Hematopoietic multipotent progenitor cell treated with erythropoietin and hydrocortisone succinate and interleukin-3 and kit ligand, for 15 days (in vitro differentiated cells): ENCODE data around the gene STAG1.
A peak's percentile ranks its signal among the peaks of the same experiment; 100 is the strongest.
"Not testable (repeated sequence)": the region's sequence is repeated elsewhere in the genome, so short reads cannot be mapped to it uniquely, and the experiment has no call there.

Experiments used
- DNase-seq: peaks from one replicate; pipeline ENCODE4 v3.0.0-alpha.2; 2015; ENCODE audit warnings: low spot score

The STAG1 gene

GRCh38 chr3:136390574-136390973 lies 361.6 kb downstream of the STAG1 start:
- DNase-seq = no peak

- no peak for DNase-seq
Measured at GRCh38 chr3:136387031-136387430, 365.1 kb downstream of the STAG1 start.

GRCh38 chr3:136385457-136385856 lies 366.7 kb downstream of the STAG1 start:
- DNase-seq = no peak

- no peak for DNase-seq
Measured at GRCh38 chr3:136381051-136381450, 371.1 kb downstream of the STAG1 start.

- no peak for DNase-seq
Measured at GRCh38 chr3:136380530-136380929, 371.6 kb downstream of the STAG1 start.

GRCh38 chr3:136378011-136378410 lies 374.2 kb downstream of the STAG1 start:
- no peak for DNase-seq

GRCh38 chr3:136377508-136377907 lies 374.7 kb downstream of the STAG1 start:
- no peak for DNase-seq

- DNase-seq = not testable (repeated sequence)
Measured at GRCh38 chr3:136375800-136376199, 376.4 kb downstream of the STAG1 start.

GRCh38 chr3:136366289-136366688 lies 385.9 kb downstream of the STAG1 start:
- DNase-seq = no peak

- no peak for DNase-seq
Measured at GRCh38 chr3:136353461-136353860, 398.7 kb downstream of the STAG1 start.

- peak; percentile 16 for DNase-seq
Measured at GRCh38 chr3:136351905-136352304, 400.3 kb downstream of the STAG1 start.

GRCh38 chr3:136351351-136351750 lies 400.8 kb downstream of the STAG1 start:
- DNase-seq = no peak

- DNase-seq = no peak
Measured at GRCh38 chr3:136350557-136350956, 401.6 kb downstream of the STAG1 start.

GRCh38 chr3:136350132-136350531 lies 402.0 kb downstream of the STAG1 start:
- no peak for DNase-seq

GRCh38 chr3:136346486-136346885 lies 405.7 kb downstream of the STAG1 start:
- no peak for DNase-seq

- DNase-seq = peak; percentile 22
Measured at GRCh38 chr3:136343873-136344555, 408.2 kb downstream of the STAG1 start.

- no peak for DNase-seq
Measured at GRCh38 chr3:136343446-136343845, 408.7 kb downstream of the STAG1 start.

GRCh38 chr3:136336329-136337100 lies 415.7 kb downstream of the STAG1 start:
- DNase-seq = no peak

GRCh38 chr3:136334726-136335125 lies 417.5 kb downstream of the STAG1 start:
- DNase-seq = not testable (repeated sequence)

- no peak for DNase-seq
Measured at GRCh38 chr3:136334209-136334608, 418.0 kb downstream of the STAG1 start.

GRCh38 chr3:136332776-136333175 lies 419.4 kb downstream of the STAG1 start:
- DNase-seq = no peak

- no peak for DNase-seq
Measured at GRCh38 chr3:136332302-136332701, 419.9 kb downstream of the STAG1 start.

GRCh38 chr3:136330900-136331299 lies 421.3 kb downstream of the STAG1 start:
- no peak for DNase-seq

- no peak for DNase-seq
Measured at GRCh38 chr3:136329593-136329992, 422.6 kb downstream of the STAG1 start.
